GM23338 (cell line): ENCODE measurements around the gene TNNI2. TPM values are rescaled to one million over a fixed set of nuclear protein-coding genes. Genes with fewer than 3 reads are reported as not detected.

ENCODE experiments used
- ATAC-seq: fragments of 200-7000 bp; cut with Tn5 transposase; 3 replicates; pipeline ENCODE4 v1.9.1; 2020
- DNase-seq: peaks from one replicate; pipeline ENCODE4 v3.0.0-alpha.2; 2015; ENCODE audit warnings: low spot score
- H2AFZ ChIP-seq: fragments of 200-600 bp; sonication (generic); 2 replicates; pipeline ENCODE4 v1.8.0; 2016; ENCODE audit warnings: antibody characterized with exemption, mild to moderate bottlenecking, moderate library complexity
- H3F3A ChIP-seq: fragments of 200-600 bp; sonication (generic); replicated peaks from 2 replicates; pipeline ENCODE4 v1.8.0; 2017; ENCODE audit warnings: antibody characterized with exemption, mixed run types, low read depth
- H3K27ac ChIP-seq: fragments of 200-600 bp; sonication (generic); 2 replicates; pipeline ENCODE4 v1.6.1; 2016; ENCODE audit warnings: low read depth
- H3K27me3 ChIP-seq: fragments of 200-600 bp; sonication (generic); 2 replicates; pipeline ENCODE4 v1.8.0; 2016; ENCODE audit warnings: mild to moderate bottlenecking, mixed run types, moderate library complexity; ENCODE audit not compliant: insufficient read depth
- H3K36me3 ChIP-seq: fragments of 200-600 bp; sonication (generic); 2 replicates; pipeline ENCODE4 v1.8.0; 2016; ENCODE audit warnings: mild to moderate bottlenecking; ENCODE audit not compliant: insufficient read depth
- H3K4me1 ChIP-seq: fragments of 200-600 bp; sonication (generic); 2 replicates; pipeline ENCODE4 v1.8.0; 2016; ENCODE audit warnings: mild to moderate bottlenecking, moderate library complexity; ENCODE audit not compliant: insufficient read depth
- H3K4me2 ChIP-seq: fragments of 200-600 bp; sonication (generic); 2 replicates; pipeline ENCODE4 v1.7.1; 2017; ENCODE audit warnings: mixed run types
- H3K4me3 ChIP-seq: fragments of 200-600 bp; sonication (generic); 2 replicates; pipeline ENCODE4 v1.6.1; 2016; ENCODE audit warnings: mixed run types
- H3K79me2 ChIP-seq: fragments of 200-600 bp; sonication (generic); replicated peaks from 2 replicates; pipeline ENCODE4 v1.8.0; 2017; ENCODE audit warnings: mild to moderate bottlenecking; ENCODE audit not compliant: insufficient read depth
- H3K9me2 ChIP-seq: fragments of 200-600 bp; sonication (generic); 2 replicates; pipeline ENCODE4 v1.8.0; 2017; ENCODE audit not compliant: insufficient read depth
- H4K20me1 ChIP-seq: fragments of 200-600 bp; sonication (generic); replicated peaks from 2 replicates; pipeline ENCODE4 v1.8.0; 2017; ENCODE audit warnings: mild to moderate bottlenecking; ENCODE audit not compliant: insufficient read depth
- H3K27ac Mint-ChIP-seq: 2 replicates; pipeline ENCODE4 v1.8.0; 2020; ENCODE audit warnings: inconsistent platforms, mild to moderate bottlenecking, moderate library complexity, mixed read lengths
- H3K27me3 Mint-ChIP-seq: 3 replicates; pipeline ENCODE4 v1.8.0; 2022; ENCODE audit warnings: low read depth, mild to moderate bottlenecking, moderate library complexity, mixed read lengths, inconsistent platforms; ENCODE audit not compliant: insufficient read depth, poor library complexity
- H3K36me3 Mint-ChIP-seq: 3 replicates; pipeline ENCODE4 v1.8.0; 2021; ENCODE audit warnings: low read depth, mild to moderate bottlenecking, inconsistent platforms, moderate library complexity, mixed read lengths
- H3K4me1 Mint-ChIP-seq: 3 replicates; pipeline ENCODE4 v1.8.0; 2020; ENCODE audit warnings: mild to moderate bottlenecking, inconsistent platforms, mixed read lengths
- H3K4me3 Mint-ChIP-seq: 3 replicates; pipeline ENCODE4 v1.8.0; 2021; ENCODE audit warnings: moderate library complexity, mild to moderate bottlenecking, inconsistent platforms, mixed read lengths
- H3K9me3 Mint-ChIP-seq: 3 replicates; pipeline ENCODE4 v1.8.0; 2020; ENCODE audit warnings: moderate library complexity, mild to moderate bottlenecking, inconsistent platforms, mixed read lengths
- CREB1 ChIP-seq: fragments of 250-450 bp; sonication (Bioruptor Pico); IDR thresholded peaks from 2 replicates; pipeline ENCODE4 v1.5.0; 2020; ENCODE audit warnings: low read depth, mild to moderate bottlenecking, moderate library complexity
- EZH2 ChIP-seq: fragments of 200-600 bp; sonication (generic); IDR thresholded peaks from one replicate; pipeline ENCODE4 v1.8.0; 2017; ENCODE audit warnings: antibody characterized with exemption, mild to moderate bottlenecking, low read depth; ENCODE audit not compliant: unreplicated experiment
- EZH2phosphoT487 ChIP-seq: fragments of 200-600 bp; sonication (generic); IDR thresholded peaks from one replicate; pipeline ENCODE4 v1.8.1; 2018; ENCODE audit warnings: antibody characterized with exemption; ENCODE audit not compliant: unreplicated experiment
- JUNB ChIP-seq: IDR thresholded peaks from one replicate; pipeline ENCODE4 v1.6.1; 2016; ENCODE audit warnings: antibody characterized with exemption; ENCODE audit not compliant: unreplicated experiment
- NANOG ChIP-seq: IDR thresholded peaks from 2 replicates; pipeline ENCODE4 v1.6.1; 2016; ENCODE audit warnings: antibody characterized with exemption, borderline replicate concordance
- POLR2AphosphoS5 ChIP-seq: IDR thresholded peaks from 2 replicates; pipeline ENCODE4 v1.6.1; 2016; ENCODE audit warnings: antibody characterized with exemption, low read depth
- STAT1 ChIP-seq: IDR thresholded peaks from one replicate; pipeline ENCODE4 v1.6.1; 2016; ENCODE audit warnings: antibody characterized with exemption; ENCODE audit not compliant: unreplicated experiment
- ZNF114 ChIP-seq: fragments of 250-450 bp; sonication (Bioruptor Pico); IDR thresholded peaks from 2 replicates; pipeline ENCODE4 v1.5.0; 2020; ENCODE audit warnings: mild to moderate bottlenecking, moderate library complexity
- ZNF331 ChIP-seq: fragments of 250-450 bp; sonication (Bioruptor Pico); IDR thresholded peaks from 2 replicates; pipeline ENCODE4 v1.5.0; 2020; ENCODE audit warnings: low read depth, mild to moderate bottlenecking, moderate library complexity
- polyA plus RNA-seq: library from polyadenylated mRNA; unstranded; fragments of >200 nt; fragmentation: Nextera tagmentation; extraction: Ambion mirVana; gene quantifications from 2 replicates; pipeline ENCODE4 v1.2.1, GENCODE V29; 2016
- total RNA-seq: library from RNA; depleted of rRNA; stranded (reverse); fragments of >200 nt; shearing (Covaris generic); gene quantifications from 2 replicates; pipeline ENCODE4 v1.2.3, GENCODE V29; 2014
- TF ChIP-seq, protein P1 (sequence below): IDR thresholded peaks from 2 replicates; pipeline ENCODE4 v1.6.1; 2016; ENCODE audit warnings: antibody characterized with exemption
- TF ChIP-seq, protein P2 (sequence below): IDR thresholded peaks from one replicate; pipeline ENCODE4 v1.6.1; 2018; ENCODE audit warnings: antibody characterized with exemption; ENCODE audit not compliant: unreplicated experiment
- TF ChIP-seq, protein P3 (sequence below), 2 experiments: fragments of 200-600 bp in 1 of 2; sonication (generic) in 1 of 2; conservative IDR thresholded peaks; 2 replicates each; pipeline versions ENCODE4 v1.5.1 to v1.6.1; 2016 to 2017; ENCODE audit warnings: antibody characterized with exemption in 2 of 2, low read depth in 2 of 2, mild to moderate bottlenecking in 2 of 2, moderate library complexity in 1 of 2
- TF ChIP-seq, protein P4 (sequence below): fragments of 250-450 bp; sonication (Bioruptor Pico); IDR thresholded peaks from 2 replicates; pipeline ENCODE4 v1.5.0; 2020; ENCODE audit warnings: mild to moderate bottlenecking, moderate library complexity

TNNI2 gene
- total and polyA plus RNA-seq, 2 experiments from 2014 or later: not detected

DNA sequence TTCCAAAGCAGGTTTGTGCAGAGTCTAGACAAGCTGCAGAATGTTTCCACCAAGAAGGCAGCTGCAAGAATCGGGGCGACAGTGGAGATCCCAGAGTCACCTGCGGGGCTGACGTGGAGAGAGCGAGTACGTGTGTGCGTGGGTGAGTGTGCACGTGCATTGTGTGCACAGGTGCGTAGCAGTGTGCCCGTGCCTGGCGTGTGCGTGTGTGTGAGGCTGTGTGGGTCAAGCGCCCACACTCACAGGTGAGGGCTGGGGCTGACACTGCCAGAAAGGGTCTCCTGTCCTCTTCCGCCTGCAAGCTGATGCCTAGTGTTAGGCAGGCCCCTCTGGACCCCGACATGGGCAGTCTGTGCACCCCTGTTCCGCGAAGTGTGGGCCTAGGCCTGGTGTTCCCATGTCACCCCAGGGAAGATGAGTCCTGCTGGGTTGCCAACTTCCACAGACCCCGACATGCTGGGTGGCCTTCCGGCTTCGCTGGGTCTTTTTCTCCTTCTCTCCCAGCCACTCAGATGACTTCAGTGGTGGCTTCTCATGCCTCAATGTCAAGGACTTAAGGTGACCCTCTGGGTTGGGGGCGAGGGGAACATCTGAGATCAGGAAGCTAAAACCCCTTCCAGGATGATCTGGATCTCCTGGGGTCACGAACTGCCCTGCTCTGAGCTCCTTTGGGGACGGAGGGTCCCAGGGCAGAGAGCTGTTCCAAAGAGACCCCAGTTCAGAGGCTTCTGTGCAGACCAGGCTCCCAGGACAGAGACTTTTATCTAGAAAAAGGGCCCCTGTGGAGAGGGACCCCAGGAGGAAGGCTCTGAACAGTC, 14.4 kb upstream of the TNNI2 start:
- Histone ChIP-seq H3K4me3 (no peak overlapping the region), H3K79me2 (no peaks in the 10 kb centered on the region), H3K4me1 (no peaks in the 10 kb centered on the region), H3F3A (no peaks in the 10 kb centered on the region), H3K9me2 (no peaks in the 10 kb centered on the region), H4K20me1 (no peaks in the 10 kb centered on the region), H3K36me3 (no peaks in the 10 kb centered on the region), H3K4me2 (no peak overlapping the region), H3K27ac (no peak overlapping the region), H3K27me3 (no peaks in the 10 kb centered on the region), H2AFZ (peak overlapping the region; percentile 69; the same call in 1 of the 2 replicates)
- Mint-ChIP-seq H3K27ac (no peak overlapping the region), H3K27me3 (peaks cover 11% of the 10 kb centered on the region), H3K4me1 (no peaks in the 10 kb centered on the region), H3K36me3 (no peaks in the 10 kb centered on the region), H3K4me3 (no peak overlapping the region), H3K9me3 (peaks cover 3% of the 10 kb centered on the region; the same call in 2 of the 3 replicates)
- peak; percentile 3; the same call in 1 of the 3 replicates for ATAC-seq
- DNase-seq: no peak
- no peak for TF ChIP-seq POLR2AphosphoS5
- no peak for TF ChIP-seq EZH2
- TF ChIP-seq NANOG: no peak
- TF ChIP-seq, protein P1, sequence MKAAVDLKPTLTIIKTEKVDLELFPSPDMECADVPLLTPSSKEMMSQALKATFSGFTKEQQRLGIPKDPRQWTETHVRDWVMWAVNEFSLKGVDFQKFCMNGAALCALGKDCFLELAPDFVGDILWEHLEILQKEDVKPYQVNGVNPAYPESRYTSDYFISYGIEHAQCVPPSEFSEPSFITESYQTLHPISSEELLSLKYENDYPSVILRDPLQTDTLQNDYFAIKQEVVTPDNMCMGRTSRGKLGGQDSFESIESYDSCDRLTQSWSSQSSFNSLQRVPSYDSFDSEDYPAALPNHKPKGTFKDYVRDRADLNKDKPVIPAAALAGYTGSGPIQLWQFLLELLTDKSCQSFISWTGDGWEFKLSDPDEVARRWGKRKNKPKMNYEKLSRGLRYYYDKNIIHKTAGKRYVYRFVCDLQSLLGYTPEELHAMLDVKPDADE: no peak
- TF ChIP-seq ZNF331 (CRISPR knock-in tag): no peak
- TF ChIP-seq, protein P2, sequence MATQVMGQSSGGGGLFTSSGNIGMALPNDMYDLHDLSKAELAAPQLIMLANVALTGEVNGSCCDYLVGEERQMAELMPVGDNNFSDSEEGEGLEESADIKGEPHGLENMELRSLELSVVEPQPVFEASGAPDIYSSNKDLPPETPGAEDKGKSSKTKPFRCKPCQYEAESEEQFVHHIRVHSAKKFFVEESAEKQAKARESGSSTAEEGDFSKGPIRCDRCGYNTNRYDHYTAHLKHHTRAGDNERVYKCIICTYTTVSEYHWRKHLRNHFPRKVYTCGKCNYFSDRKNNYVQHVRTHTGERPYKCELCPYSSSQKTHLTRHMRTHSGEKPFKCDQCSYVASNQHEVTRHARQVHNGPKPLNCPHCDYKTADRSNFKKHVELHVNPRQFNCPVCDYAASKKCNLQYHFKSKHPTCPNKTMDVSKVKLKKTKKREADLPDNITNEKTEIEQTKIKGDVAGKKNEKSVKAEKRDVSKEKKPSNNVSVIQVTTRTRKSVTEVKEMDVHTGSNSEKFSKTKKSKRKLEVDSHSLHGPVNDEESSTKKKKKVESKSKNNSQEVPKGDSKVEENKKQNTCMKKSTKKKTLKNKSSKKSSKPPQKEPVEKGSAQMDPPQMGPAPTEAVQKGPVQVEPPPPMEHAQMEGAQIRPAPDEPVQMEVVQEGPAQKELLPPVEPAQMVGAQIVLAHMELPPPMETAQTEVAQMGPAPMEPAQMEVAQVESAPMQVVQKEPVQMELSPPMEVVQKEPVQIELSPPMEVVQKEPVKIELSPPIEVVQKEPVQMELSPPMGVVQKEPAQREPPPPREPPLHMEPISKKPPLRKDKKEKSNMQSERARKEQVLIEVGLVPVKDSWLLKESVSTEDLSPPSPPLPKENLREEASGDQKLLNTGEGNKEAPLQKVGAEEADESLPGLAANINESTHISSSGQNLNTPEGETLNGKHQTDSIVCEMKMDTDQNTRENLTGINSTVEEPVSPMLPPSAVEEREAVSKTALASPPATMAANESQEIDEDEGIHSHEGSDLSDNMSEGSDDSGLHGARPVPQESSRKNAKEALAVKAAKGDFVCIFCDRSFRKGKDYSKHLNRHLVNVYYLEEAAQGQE: no peak
- TF ChIP-seq, protein P3, sequence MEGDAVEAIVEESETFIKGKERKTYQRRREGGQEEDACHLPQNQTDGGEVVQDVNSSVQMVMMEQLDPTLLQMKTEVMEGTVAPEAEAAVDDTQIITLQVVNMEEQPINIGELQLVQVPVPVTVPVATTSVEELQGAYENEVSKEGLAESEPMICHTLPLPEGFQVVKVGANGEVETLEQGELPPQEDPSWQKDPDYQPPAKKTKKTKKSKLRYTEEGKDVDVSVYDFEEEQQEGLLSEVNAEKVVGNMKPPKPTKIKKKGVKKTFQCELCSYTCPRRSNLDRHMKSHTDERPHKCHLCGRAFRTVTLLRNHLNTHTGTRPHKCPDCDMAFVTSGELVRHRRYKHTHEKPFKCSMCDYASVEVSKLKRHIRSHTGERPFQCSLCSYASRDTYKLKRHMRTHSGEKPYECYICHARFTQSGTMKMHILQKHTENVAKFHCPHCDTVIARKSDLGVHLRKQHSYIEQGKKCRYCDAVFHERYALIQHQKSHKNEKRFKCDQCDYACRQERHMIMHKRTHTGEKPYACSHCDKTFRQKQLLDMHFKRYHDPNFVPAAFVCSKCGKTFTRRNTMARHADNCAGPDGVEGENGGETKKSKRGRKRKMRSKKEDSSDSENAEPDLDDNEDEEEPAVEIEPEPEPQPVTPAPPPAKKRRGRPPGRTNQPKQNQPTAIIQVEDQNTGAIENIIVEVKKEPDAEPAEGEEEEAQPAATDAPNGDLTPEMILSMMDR (conservative IDR thresholded peaks at IDR 0.05; ENCODE audit: low read depth in 2 of 2): no peak
- TF ChIP-seq EZH2phosphoT487: no peak
- no peak for TF ChIP-seq ZNF114 (CRISPR knock-in tag)
- TF ChIP-seq JUNB: no peak
- TF ChIP-seq, protein P4, sequence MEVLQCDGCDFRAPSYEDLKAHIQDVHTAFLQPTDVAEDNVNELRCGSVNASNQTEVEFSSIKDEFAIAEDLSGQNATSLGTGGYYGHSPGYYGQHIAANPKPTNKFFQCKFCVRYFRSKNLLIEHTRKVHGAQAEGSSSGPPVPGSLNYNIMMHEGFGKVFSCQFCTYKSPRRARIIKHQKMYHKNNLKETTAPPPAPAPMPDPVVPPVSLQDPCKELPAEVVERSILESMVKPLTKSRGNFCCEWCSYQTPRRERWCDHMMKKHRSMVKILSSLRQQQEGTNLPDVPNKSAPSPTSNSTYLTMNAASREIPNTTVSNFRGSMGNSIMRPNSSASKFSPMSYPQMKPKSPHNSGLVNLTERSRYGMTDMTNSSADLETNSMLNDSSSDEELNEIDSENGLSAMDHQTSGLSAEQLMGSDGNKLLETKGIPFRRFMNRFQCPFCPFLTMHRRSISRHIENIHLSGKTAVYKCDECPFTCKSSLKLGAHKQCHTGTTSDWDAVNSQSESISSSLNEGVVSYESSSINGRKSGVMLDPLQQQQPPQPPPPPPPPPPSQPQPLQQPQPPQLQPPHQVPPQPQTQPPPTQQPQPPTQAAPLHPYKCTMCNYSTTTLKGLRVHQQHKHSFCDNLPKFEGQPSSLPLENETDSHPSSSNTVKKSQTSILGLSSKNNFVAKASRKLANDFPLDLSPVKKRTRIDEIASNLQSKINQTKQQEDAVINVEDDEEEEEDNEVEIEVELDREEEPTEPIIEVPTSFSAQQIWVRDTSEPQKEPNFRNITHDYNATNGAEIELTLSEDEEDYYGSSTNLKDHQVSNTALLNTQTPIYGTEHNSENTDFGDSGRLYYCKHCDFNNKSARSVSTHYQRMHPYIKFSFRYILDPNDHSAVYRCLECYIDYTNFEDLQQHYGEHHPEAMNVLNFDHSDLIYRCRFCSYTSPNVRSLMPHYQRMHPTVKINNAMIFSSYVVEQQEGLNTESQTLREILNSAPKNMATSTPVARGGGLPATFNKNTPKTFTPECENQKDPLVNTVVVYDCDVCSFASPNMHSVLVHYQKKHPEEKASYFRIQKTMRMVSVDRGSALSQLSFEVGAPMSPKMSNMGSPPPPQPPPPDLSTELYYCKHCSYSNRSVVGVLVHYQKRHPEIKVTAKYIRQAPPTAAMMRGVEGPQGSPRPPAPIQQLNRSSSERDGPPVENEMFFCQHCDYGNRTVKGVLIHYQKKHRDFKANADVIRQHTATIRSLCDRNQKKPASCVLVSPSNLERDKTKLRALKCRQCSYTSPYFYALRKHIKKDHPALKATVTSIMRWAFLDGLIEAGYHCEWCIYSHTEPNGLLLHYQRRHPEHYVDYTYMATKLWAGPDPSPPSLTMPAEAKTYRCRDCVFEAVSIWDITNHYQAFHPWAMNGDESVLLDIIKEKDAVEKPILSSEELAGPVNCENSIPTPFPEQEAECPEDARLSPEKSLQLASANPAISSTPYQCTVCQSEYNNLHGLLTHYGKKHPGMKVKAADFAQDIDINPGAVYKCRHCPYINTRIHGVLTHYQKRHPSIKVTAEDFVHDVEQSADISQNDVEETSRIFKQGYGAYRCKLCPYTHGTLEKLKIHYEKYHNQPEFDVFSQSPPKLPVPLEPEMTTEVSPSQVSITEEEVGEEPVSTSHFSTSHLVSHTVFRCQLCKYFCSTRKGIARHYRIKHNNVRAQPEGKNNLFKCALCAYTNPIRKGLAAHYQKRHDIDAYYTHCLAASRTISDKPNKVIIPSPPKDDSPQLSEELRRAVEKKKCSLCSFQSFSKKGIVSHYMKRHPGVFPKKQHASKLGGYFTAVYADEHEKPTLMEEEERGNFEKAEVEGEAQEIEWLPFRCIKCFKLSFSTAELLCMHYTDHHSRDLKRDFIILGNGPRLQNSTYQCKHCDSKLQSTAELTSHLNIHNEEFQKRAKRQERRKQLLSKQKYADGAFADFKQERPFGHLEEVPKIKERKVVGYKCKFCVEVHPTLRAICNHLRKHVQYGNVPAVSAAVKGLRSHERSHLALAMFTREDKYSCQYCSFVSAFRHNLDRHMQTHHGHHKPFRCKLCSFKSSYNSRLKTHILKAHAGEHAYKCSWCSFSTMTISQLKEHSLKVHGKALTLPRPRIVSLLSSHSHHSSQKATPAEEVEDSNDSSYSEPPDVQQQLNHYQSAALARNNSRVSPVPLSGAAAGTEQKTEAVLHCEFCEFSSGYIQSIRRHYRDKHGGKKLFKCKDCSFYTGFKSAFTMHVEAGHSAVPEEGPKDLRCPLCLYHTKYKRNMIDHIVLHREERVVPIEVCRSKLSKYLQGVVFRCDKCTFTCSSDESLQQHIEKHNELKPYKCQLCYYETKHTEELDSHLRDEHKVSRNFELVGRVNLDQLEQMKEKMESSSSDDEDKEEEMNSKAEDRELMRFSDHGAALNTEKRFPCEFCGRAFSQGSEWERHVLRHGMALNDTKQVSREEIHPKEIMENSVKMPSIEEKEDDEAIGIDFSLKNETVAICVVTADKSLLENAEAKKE (CRISPR knock-in tag): no peak
- TF ChIP-seq STAT1: no peak
- no peak for TF ChIP-seq CREB1 (CRISPR knock-in tag)
